ENCODE results near the gene IFNLR1.

DNA sequence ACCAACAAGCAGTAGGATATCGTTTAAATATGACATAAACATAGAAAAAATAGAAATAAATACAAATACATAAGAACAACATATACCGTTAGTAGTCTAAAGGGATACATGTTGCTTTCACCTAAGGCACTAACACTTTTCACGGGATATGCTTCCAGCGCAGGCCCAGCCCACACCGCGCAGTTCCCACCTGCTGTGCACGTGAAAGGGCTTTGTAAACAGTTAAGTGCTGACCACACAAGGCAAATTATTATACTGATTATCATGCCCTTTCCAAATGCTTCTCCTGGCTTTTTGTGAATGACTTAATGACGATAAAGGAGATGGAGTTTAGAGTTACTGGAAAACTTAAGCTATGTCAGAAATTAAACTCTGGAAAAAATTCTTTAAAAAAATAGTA is 32.9 kb downstream of the IFNLR1 start:
- TF ChIP-seq EP300 (IDR thresholded peaks at IDR 0.05), result no peak
- TF ChIP-seq POLR2A (IDR thresholded peaks at IDR 0.05), result no peak
